Hepatocyte (in vitro differentiated cells): ENCODE data around the gene CNGA1. TPM values are rescaled to one million over a fixed set of nuclear protein-coding genes. Genes with fewer than 3 reads are reported as not detected.

Source experiments
- DNase-seq: peaks from one replicate; pipeline ENCODE4 v3.0.0-alpha.2; 2016; ENCODE audit warnings: low spot score
- H2AFZ ChIP-seq: fragments of 200-600 bp; sonication (generic); 2 replicates; pipeline ENCODE4 v1.6.0; 2016; ENCODE audit warnings: antibody characterized with exemption, mild to moderate bottlenecking
- H3K27ac ChIP-seq: fragments of 200-600 bp; sonication (generic); 2 replicates; pipeline ENCODE4 v1.5.1; 2016; ENCODE audit warnings: mild to moderate bottlenecking
- H3K27me3 ChIP-seq: fragments of 200-600 bp; sonication (generic); 2 replicates; pipeline ENCODE4 v1.6.1; 2016
- H3K36me3 ChIP-seq: fragments of 200-600 bp; sonication (generic); replicated peaks from 2 replicates; pipeline ENCODE4 v1.5.1; 2016; ENCODE audit warnings: low read depth; ENCODE audit not compliant: insufficient read depth
- H3K4me1 ChIP-seq: fragments of 200-600 bp; sonication (generic); 2 replicates; pipeline ENCODE4 v1.5.1; 2016; ENCODE audit warnings: mild to moderate bottlenecking, moderate library complexity; ENCODE audit not compliant: insufficient read depth
- H3K4me2 ChIP-seq: fragments of 200-600 bp; sonication (generic); 2 replicates; pipeline ENCODE4 v1.6.0; 2016
- H3K4me3 ChIP-seq: fragments of 200-600 bp; sonication (generic); 2 replicates; pipeline ENCODE4 v1.5.1; 2016; ENCODE audit warnings: mild to moderate bottlenecking
- H3K79me2 ChIP-seq: fragments of 200-600 bp; sonication (generic); 2 replicates; pipeline ENCODE4 v1.6.0; 2017; ENCODE audit warnings: mild to moderate bottlenecking
- H3K9me2 ChIP-seq: fragments of 200-600 bp; sonication (generic); replicated peaks from 2 replicates; pipeline ENCODE4 v1.6.0; 2017; ENCODE audit warnings: mild to moderate bottlenecking; ENCODE audit not compliant: insufficient read depth
- H3K9me3 ChIP-seq: fragments of 200-600 bp; sonication (generic); 2 replicates; pipeline ENCODE4 v1.5.1; 2016; ENCODE audit warnings: low read depth, mild to moderate bottlenecking
- H4K20me1 ChIP-seq: fragments of 200-600 bp; sonication (generic); 2 replicates; pipeline ENCODE4 v1.6.0; 2016; ENCODE audit warnings: mild to moderate bottlenecking; ENCODE audit not compliant: insufficient read depth, poor library complexity, severe bottlenecking
- CTCF ChIP-seq: fragments of 200-600 bp; sonication (generic); IDR thresholded peaks from 2 replicates; pipeline ENCODE4 v1.5.1; 2016; ENCODE audit warnings: antibody characterized with exemption, mild to moderate bottlenecking; ENCODE audit not compliant: poor library complexity
- EZH2 ChIP-seq: fragments of 200-600 bp; sonication (generic); IDR thresholded peaks from 2 replicates; pipeline ENCODE4 v1.6.1; 2016; ENCODE audit warnings: antibody characterized with exemption, mild to moderate bottlenecking, borderline replicate concordance
- EZH2phosphoT487 ChIP-seq: fragments of 200-600 bp; sonication (generic); IDR thresholded peaks from one replicate; pipeline ENCODE4 v1.6.1; 2018; ENCODE audit warnings: antibody characterized with exemption, mild to moderate bottlenecking, low read depth, moderate library complexity; ENCODE audit not compliant: unreplicated experiment, severe bottlenecking
- whole genome bisulfite sequencing: methylation state at CpG from one replicate; pipeline ENCODE4 v1.1.6; 2016; ENCODE audit warnings: low lambda C conversion rate; ENCODE audit errors: missing lambda C conversion rate; 5-methylcytosine and 5-hydroxymethylcytosine counted together
- polyA plus RNA-seq: library from polyadenylated mRNA; unstranded; fragments of >200 nt; fragmentation: Nextera tagmentation; extraction: Ambion mirVana; gene quantifications from 2 replicates; pipeline ENCODE4 v1.2.1, GENCODE V29; 2016
- total RNA-seq: library from RNA; depleted of rRNA; stranded (reverse); fragments of >200 nt; gene quantifications from 2 replicates; pipeline ENCODE4 v1.2.3, GENCODE V29; 2014

CNGA1 gene
- total and polyA plus RNA-seq, 2 experiments from 2014 or later = 4.6 TPM

- 71% methylated on average over 1 of the region's 1 CpG for WGBS
- H3K36me3 ChIP-seq = no peaks in the 10 kb centered on the region
- no peak overlapping the region for H3K4me3 ChIP-seq
- no peaks in the 10 kb centered on the region for H3K9me3 ChIP-seq
- H2AFZ ChIP-seq = no peak overlapping the region
- H3K4me2 ChIP-seq = no peak overlapping the region
- no peaks in the 10 kb centered on the region for H3K9me2 ChIP-seq
- H3K4me1 ChIP-seq = peaks cover 7% of the 10 kb centered on the region
- no peaks in the 10 kb centered on the region for H4K20me1 ChIP-seq
- H3K27ac ChIP-seq = no peak overlapping the region
- TF ChIP-seq CTCF (no peak), EZH2 (no peak), EZH2phosphoT487 (no peak)
- H3K27me3 ChIP-seq = no peaks in the 10 kb centered on the region
- no peaks in the 10 kb centered on the region for H3K79me2 ChIP-seq
- no peak for DNase-seq
Observed at GRCh38 chr4:48047896-48048295, 31.4 kb upstream of the CNGA1 start.

- 75% methylated on average over 3 of the region's 3 CpGs for WGBS
- H3K4me1 ChIP-seq = peaks cover 11% of the 10 kb centered on the region
- no peak overlapping the region for H3K27ac ChIP-seq
- TF ChIP-seq EZH2 (no peak), EZH2phosphoT487 (no peak), CTCF (no peak)
- no peaks in the 10 kb centered on the region for H3K79me2 ChIP-seq
- H3K9me3 ChIP-seq = no peaks in the 10 kb centered on the region
- no peak for DNase-seq
- no peaks in the 10 kb centered on the region for H3K27me3 ChIP-seq
- no peaks in the 10 kb centered on the region for H4K20me1 ChIP-seq
- H3K9me2 ChIP-seq = no peaks in the 10 kb centered on the region
- no peaks in the 10 kb centered on the region for H3K36me3 ChIP-seq
- no peak overlapping the region for H2AFZ ChIP-seq
- H3K4me3 ChIP-seq = no peak overlapping the region
- H3K4me2 ChIP-seq = no peak overlapping the region
Observed at GRCh38 chr4:48047421-48047844, 31.0 kb upstream of the CNGA1 start.

DNA sequence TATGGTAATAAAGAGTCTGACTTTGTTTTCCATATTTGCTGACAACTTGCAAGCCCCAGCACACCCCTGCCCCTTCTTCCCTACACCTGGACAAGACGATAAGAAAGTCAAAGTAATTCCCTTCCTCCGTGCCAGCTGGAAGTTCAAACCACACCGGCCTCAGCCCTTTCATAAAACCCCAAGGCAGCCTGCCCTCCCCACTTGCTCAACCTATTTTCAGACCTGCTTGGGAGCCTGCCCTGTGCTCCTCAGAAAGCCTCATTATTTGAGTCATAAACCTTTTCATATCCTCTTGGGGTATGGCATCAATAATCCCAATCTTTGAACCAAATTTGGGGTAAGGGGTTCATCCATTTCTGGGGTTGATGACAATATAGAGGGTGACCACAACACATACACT is 29.6 kb upstream of the CNGA1 start:
- no peak overlapping the region for H3K4me3 ChIP-seq
- TF ChIP-seq CTCF = no peak
- TF ChIP-seq EZH2 = no peak
- no peak for TF ChIP-seq EZH2phosphoT487
- WGBS = 87% methylated on average over 3 of the region's 3 CpGs
- DNase-seq = no peak
- no peaks in the 10 kb centered on the region for H3K9me2 ChIP-seq
- H4K20me1 ChIP-seq = no peaks in the 10 kb centered on the region
- H3K4me2 ChIP-seq = no peak overlapping the region
- H3K27ac ChIP-seq = no peak overlapping the region
- no peaks in the 10 kb centered on the region for H3K79me2 ChIP-seq
- H2AFZ ChIP-seq = no peak overlapping the region
- H3K36me3 ChIP-seq = no peaks in the 10 kb centered on the region
- no peaks in the 10 kb centered on the region for H3K27me3 ChIP-seq
- H3K9me3 ChIP-seq = no peaks in the 10 kb centered on the region
- H3K4me1 ChIP-seq = peaks cover 13% of the 10 kb centered on the region

GRCh38 chr4:48044298-48044697 is 27.8 kb upstream of the CNGA1 start:
- Histone ChIP-seq H3K27me3 (no peaks in the 10 kb centered on the region), H3K79me2 (no peaks in the 10 kb centered on the region), H3K4me2 (no peak overlapping the region), H4K20me1 (no peaks in the 10 kb centered on the region), H3K36me3 (no peaks in the 10 kb centered on the region), H3K27ac (no peak overlapping the region), H3K4me3 (no peak overlapping the region), H2AFZ (no peak overlapping the region), H3K4me1 (peaks cover 13% of the 10 kb centered on the region), H3K9me2 (no peaks in the 10 kb centered on the region), H3K9me3 (no peaks in the 10 kb centered on the region)
- 98% methylated on average over 2 of the region's 2 CpGs for WGBS
- DNase-seq = no peak
- TF ChIP-seq EZH2phosphoT487 (no peak), EZH2 (no peak), CTCF (no peak)
